Stomach (tissue), 4 donors: Measurements from ENCODE around the gene C2orf78.

ENCODE experiments used
- POLR2A ChIP-seq, 4 donors: fragments of 450-650 bp; IDR thresholded peaks; one replicate each; pipeline ENCODE4 v1.6.1; 2016; ENCODE audit warnings: antibody characterized with exemption in 4 of 4, control low read depth in 2 of 4, mild to moderate bottlenecking in 1 of 4, moderate library complexity in 1 of 4
- TF ChIP-seq, protein P1 (sequence below), 7 experiments: fragments of 450-650 bp in 4 of 7; fragments of 200-600 bp in 3 of 7; sonication (generic) in 3 of 7; IDR thresholded peaks; one replicate each; pipeline ENCODE4 v1.5.1; 2016 to 2019; ENCODE audit warnings: antibody characterized with exemption in 7 of 7, control low read depth in 2 of 7, mild to moderate bottlenecking in 1 of 7

DNA sequence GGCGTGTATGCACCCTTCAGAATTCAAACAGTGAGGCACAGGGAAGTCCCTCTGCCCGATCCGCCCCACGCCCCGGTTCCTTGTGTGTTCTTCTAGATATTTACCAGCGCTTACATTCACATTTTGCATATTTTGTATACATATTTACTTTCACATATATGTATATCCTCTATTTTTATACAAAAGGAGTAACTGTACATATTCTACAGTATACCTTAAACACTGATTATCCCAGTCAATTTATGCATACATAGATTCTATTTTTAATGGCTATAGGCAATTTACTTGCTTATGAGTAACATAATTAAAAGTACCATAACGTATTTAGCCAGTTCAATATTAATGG lies 3.8 kb upstream of the C2orf78 start:
- TF ChIP-seq, protein P1, sequence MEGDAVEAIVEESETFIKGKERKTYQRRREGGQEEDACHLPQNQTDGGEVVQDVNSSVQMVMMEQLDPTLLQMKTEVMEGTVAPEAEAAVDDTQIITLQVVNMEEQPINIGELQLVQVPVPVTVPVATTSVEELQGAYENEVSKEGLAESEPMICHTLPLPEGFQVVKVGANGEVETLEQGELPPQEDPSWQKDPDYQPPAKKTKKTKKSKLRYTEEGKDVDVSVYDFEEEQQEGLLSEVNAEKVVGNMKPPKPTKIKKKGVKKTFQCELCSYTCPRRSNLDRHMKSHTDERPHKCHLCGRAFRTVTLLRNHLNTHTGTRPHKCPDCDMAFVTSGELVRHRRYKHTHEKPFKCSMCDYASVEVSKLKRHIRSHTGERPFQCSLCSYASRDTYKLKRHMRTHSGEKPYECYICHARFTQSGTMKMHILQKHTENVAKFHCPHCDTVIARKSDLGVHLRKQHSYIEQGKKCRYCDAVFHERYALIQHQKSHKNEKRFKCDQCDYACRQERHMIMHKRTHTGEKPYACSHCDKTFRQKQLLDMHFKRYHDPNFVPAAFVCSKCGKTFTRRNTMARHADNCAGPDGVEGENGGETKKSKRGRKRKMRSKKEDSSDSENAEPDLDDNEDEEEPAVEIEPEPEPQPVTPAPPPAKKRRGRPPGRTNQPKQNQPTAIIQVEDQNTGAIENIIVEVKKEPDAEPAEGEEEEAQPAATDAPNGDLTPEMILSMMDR (IDR thresholded peaks at IDR 0.05) = no peak
- no peak for TF ChIP-seq POLR2A (IDR thresholded peaks at IDR 0.05)
